ENCODE measurements around the gene CCDC126. TPM values are rescaled to one million over a fixed set of nuclear protein-coding genes. Genes with fewer than 3 reads are reported as not detected.
A peak's percentile ranks its signal among the peaks of the same experiment; 100 is the strongest.
"Not testable (repeated sequence)": the region's sequence is repeated elsewhere in the genome, so short reads cannot be mapped to it uniquely, and the experiment has no call there.

The CCDC126 gene, protein sequence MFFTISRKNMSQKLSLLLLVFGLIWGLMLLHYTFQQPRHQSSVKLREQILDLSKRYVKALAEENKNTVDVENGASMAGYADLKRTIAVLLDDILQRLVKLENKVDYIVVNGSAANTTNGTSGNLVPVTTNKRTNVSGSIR
- 10 to 100 TPM; 12.3 to 25.3 (median 15.8) TPM for total RNA-seq

DNA sequence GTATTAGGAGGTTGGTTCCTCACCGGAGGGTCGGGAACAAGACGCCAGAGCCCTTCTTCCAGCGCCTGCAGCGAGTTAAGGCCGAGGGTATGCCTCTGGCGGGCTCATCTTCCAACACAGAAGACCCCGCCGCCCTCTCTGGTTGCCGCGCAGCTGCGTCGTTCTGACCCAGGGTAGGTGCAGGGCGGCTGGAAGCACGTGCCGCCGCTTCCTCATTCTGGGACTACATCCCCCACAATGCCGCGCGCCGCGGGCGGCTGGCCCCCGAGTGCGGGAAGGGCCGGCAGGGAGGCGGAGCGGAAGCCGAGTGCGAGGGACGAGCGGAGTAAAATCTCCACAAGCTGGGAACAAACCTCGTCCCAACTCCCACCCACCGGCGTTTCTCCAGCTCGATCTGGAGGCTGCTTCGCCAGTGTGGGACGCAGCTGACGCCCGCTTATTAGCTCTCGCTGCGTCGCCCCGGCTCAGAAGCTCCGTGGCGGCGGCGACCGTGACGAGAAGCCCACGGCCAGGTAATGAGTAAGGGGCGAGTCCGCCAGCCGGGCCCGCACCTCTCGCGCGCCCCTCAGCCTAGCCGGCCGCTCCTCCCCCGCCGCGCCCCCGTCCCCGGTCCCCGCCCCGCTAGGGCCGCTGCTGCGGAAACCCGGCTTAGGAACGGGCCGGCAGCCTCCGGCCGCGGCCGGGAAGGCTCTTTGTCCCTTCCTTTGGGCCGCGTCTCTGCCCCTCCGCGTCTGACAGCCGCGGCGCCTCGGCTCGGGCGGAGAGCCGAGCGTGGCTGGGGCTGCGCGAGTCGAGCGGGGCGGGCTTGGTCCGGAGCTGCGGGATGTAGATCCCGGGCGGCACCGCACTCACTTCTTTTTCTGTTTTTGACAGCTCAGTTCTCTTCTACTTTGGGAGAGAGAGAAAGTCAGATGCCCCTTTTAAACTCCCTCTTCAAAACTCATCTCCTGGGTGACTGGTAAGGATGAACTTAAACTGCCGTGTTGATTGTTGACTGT is at the start of gene CCDC126:
Gene CCDC126, plus strand, starts transcription at position 289 of the 998 bp plus-strand sequence. CDS start 13,934 bp downstream, outside the sequence.
- DNase-seq (ENCODE audit: low spot score in 2 of 2), result peak; percentile 89 to 98
- WGBS, 2 donors, result 1% methylated on average over 70 to 72 of the region's 99 CpGs
- TF ChIP-seq, protein P1, sequence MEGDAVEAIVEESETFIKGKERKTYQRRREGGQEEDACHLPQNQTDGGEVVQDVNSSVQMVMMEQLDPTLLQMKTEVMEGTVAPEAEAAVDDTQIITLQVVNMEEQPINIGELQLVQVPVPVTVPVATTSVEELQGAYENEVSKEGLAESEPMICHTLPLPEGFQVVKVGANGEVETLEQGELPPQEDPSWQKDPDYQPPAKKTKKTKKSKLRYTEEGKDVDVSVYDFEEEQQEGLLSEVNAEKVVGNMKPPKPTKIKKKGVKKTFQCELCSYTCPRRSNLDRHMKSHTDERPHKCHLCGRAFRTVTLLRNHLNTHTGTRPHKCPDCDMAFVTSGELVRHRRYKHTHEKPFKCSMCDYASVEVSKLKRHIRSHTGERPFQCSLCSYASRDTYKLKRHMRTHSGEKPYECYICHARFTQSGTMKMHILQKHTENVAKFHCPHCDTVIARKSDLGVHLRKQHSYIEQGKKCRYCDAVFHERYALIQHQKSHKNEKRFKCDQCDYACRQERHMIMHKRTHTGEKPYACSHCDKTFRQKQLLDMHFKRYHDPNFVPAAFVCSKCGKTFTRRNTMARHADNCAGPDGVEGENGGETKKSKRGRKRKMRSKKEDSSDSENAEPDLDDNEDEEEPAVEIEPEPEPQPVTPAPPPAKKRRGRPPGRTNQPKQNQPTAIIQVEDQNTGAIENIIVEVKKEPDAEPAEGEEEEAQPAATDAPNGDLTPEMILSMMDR (IDR thresholded peaks at IDR 0.05), result no peak
- no peak for TF ChIP-seq POLR2A (IDR thresholded peaks at IDR 0.05)
- intact Hi-C loops (cut with DNase I; ENCODE audit: low total_unique reads), result no loop called here
- H3K4me3 ChIP-seq (ENCODE audit: low read depth, poor library complexity, severe bottlenecking), result peak within 1 kb of the TSS; percentile 71

DNA sequence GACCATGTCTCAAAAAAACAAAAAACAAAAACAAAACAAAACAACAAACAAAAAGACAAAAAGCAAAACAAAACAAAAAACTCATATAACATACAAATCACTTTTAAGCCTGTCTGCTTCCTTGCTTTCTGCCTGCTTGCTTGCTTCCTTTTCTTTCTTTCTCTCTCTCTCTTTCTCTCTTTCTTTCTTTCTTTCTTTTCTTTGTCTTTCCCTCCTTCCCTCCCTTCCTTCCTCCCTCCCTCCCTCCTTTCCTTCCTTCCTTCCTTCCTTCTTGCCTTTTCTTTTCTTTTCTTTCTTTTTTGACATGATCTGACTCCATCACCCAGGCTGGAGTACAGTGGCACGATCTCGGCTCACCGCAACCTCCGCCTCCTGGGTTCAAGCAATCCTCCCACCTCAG is 49.5 kb upstream of the CCDC126 start:
- intact Hi-C loops (cut with DNase I; ENCODE audit: low total_unique reads), result loop anchor here (10.0 kb wide), 1 partner anchor 273 kb away; no protein-coding TSS in a partner anchor
- TF ChIP-seq POLR2A (IDR thresholded peaks at IDR 0.05), result no peak
- TF ChIP-seq, protein P1 (IDR thresholded peaks at IDR 0.05), result no peak
- 91 to 92% methylated on average over 4 of the region's 4 CpGs for WGBS, 2 donors
- H3K4me3 ChIP-seq (ENCODE audit: low read depth, poor library complexity, severe bottlenecking), result no peak overlapping the region
- no peak for DNase-seq (ENCODE audit: low spot score in 2 of 2)

DNA sequence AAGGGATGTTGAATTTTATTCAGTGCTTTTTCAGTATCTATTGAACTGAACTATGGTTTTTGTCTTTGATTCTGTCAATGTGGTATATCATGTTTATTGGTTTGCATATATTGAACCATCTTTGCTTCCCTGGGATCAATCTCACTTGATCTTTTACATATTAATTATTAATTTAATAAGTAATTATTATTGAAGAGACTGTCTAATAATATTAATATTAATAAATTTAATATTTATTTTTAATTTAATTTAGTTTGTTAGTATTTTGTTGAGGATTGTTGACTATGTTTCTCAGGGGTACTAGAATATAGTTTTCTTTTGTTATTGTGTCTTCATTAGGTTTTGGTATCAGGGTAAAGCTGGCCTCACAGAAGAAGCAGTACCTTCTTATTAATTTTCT is 38.9 kb upstream of the CCDC126 start:
- DNase-seq (ENCODE audit: low spot score in 2 of 2), result no peak
- intact Hi-C loops (cut with DNase I; ENCODE audit: low total_unique reads), result no loop called here
- TF ChIP-seq POLR2A (IDR thresholded peaks at IDR 0.05), result no peak
- TF ChIP-seq, protein P1 (IDR thresholded peaks at IDR 0.05), result no peak
- H3K4me3 ChIP-seq (ENCODE audit: low read depth, poor library complexity, severe bottlenecking), result no peak overlapping the region

DNA sequence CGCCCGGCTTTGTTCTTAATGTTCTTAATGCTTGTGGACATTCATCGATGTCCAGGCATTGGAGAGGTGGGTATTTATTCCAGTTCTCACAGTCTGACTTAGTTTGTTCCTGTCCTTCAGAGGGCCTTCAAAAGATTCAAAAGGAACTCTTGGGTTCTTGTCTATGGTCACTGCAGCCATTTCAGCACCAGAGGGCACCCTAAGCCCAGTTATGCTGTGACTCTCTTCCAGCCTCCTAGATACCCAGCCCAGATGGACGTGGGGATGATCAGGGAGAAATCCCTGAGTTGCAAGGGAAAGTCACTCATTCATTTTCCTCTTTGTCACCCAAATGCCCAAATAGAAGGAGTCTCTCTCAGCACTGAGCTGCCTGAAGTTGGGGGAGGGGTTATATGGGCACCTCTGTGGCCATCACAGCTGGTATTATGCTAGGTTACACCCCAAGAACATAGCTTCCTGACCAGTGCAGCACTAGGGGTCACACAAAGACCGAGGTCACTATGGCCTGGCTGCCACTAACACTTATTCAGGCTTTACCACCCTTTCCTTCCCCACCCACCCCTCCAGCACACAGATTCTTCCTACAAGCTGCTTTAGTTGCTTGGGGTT is 26.5 kb upstream of the CCDC126 start:
- no peak overlapping the region for H3K4me3 ChIP-seq (ENCODE audit: low read depth, poor library complexity, severe bottlenecking)
- TF ChIP-seq POLR2A (IDR thresholded peaks at IDR 0.05), result no peak
- TF ChIP-seq, protein P1 (IDR thresholded peaks at IDR 0.05), result no peak
- peak; percentile 54 to 92 for DNase-seq (ENCODE audit: low spot score in 2 of 2)
- intact Hi-C loops (cut with DNase I; ENCODE audit: low total_unique reads), result loop anchor here (5.0 kb wide), 1 partner anchor 147 kb away; no protein-coding TSS in a partner anchor
- 33 to 42% methylated on average over 5 of the region's 5 CpGs for WGBS, 2 donors

DNA sequence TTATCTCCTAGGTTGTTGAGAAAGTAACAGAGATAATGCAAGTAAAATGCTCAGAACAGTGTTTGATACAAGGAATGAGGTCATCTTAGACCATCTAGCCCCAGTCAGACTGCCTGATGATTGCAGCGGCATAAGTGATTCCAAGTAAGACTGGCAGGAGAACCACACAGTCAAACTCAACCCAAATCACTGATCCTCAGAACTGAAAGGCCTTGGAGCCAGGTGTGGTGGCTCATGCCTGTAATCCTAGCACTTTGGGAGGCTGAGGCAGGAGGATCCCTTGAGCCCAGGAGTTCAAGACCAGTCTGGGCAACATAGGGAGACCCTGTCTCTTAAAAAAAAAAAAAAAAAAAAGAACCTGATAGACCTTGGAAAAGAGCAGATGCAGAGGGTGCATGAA is 15.2 kb upstream of the CCDC126 start:
- WGBS, 2 donors, result 81 to 88% methylated on average over 1 of the region's 1 CpG
- intact Hi-C loops (cut with DNase I; ENCODE audit: low total_unique reads); DNase-seq (ENCODE audit: low spot score in 2 of 2): not testable (repeated sequence)

DNA sequence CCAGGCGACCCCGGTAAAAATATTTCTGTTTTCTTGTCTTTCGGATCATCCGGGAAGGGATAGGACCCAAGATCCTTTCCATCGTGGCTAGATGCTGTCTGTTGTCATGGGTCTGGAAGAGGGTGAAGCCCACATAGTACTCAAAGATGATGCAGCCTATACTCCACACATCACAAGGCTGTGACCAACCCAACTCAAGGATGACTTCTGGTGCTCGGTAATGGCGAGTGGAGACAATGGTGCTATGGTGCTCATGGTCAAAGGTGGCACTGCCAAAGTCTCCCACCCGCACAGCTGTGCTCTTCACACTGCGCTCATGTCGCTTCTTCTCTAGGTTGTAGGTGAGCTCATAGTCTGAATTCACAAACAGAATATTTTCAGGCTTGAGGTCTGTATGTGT is 11.9 kb upstream of the CCDC126 start:
- H3K4me3 ChIP-seq (ENCODE audit: low read depth, poor library complexity, severe bottlenecking); DNase-seq (ENCODE audit: low spot score in 2 of 2); intact Hi-C loops (cut with DNase I; ENCODE audit: low total_unique reads): not testable (repeated sequence)
- WGBS, 2 donors, result 97 to 98% methylated on average over 10 of the region's 10 CpGs

More for the DNA sequence above, 15.2 kb upstream of the CCDC126 start:
- H3K4me3 ChIP-seq (ENCODE audit: low read depth, poor library complexity, severe bottlenecking), result not testable (repeated sequence)
